GM12878 (cell line): Measurements from ENCODE around the gene AGAP1. TPM values are rescaled to one million over a fixed set of nuclear protein-coding genes. Genes with fewer than 3 reads are reported as not detected.

Experiments used
- ATAC-seq: fragments of 200-7000 bp; cut with Tn5 transposase; 3 replicates; pipeline ENCODE4 v1.9.1; 2020; ENCODE audit warnings: mild to moderate bottlenecking, moderate library complexity
- BruUV-seq: library from RNA; stranded (reverse); fragments of 400-500 nt; replicated peaks from 2 replicates; lab custom pipeline; 2021; lab: Mats Ljungman, UMichigan
- CTCF ChIA-PET: fragments of 300-600 bp; sonication (Branson Sonifier 250); formaldehyde crosslinking; extraction: SDS; loops from one replicate; lab custom pipeline; 2021; ENCODE audit warnings: inconsistent platforms; lab: Yijun Ruan, JAX
- POLR2A ChIA-PET: fragments of 350-600 bp; formaldehyde crosslinking; extraction: SDS; loops from one replicate; lab custom pipeline; 2021; ENCODE audit warnings: inconsistent platforms; lab: Charles Lee
- RAD21 ChIA-PET: fragments of 300-600 bp; sonication (Branson Sonifier 250); formaldehyde crosslinking; loops from one replicate; lab custom pipeline; 2023; ENCODE audit warnings: antibody characterized with exemption; ENCODE audit not compliant: unreplicated experiment; lab: Charles Lee
- SMC1A ChIA-PET: fragments of 300-600 bp; sonication (Branson Sonifier 250); formaldehyde crosslinking; loops from one replicate; lab custom pipeline; 2023; ENCODE audit not compliant: unreplicated experiment, uncharacterized antibody; lab: Charles Lee
- DNase-seq: peaks from one replicate; pipeline ENCODE4 v3.0.0-alpha.2; 2011; ENCODE audit warnings: low read depth, low spot score
- FAIRE-seq: peaks from 3 replicates; lab custom pipeline; 2011; peaks lifted over from hg19 to GRCh38; lab: Jason Lieb, UNC
- H2AFZ ChIP-seq: 2 replicates; pipeline ENCODE4 v1.6.0; 2011; ENCODE audit warnings: low read depth, low read length, control low read depth; ENCODE audit not compliant: control insufficient read depth
- H3K27ac ChIP-seq: 2 replicates; pipeline ENCODE4 v1.5.1; 2011; ENCODE audit warnings: control low read depth; ENCODE audit not compliant: control insufficient read depth, insufficient read depth
- H3K27me3 ChIP-seq, 2 experiments: replicated peaks in 1 of 2; 2 replicates each; pipeline versions ENCODE4 v1.6.0 to v1.6.1; 2011; ENCODE audit warnings: low read length in 1 of 2; ENCODE audit not compliant: control insufficient read depth in 2 of 2, insufficient read depth in 2 of 2
- H3K36me3 ChIP-seq, 2 experiments: 2 replicates each; pipeline ENCODE4 v1.5.1; 2011; ENCODE audit warnings: low read length in 1 of 2; ENCODE audit not compliant: control insufficient read depth in 2 of 2, insufficient read depth in 2 of 2
- H3K4me1 ChIP-seq: 2 replicates; pipeline ENCODE4 v1.6.1; 2011; ENCODE audit warnings: mild to moderate bottlenecking, low read length, moderate library complexity, mixed read lengths; ENCODE audit not compliant: control insufficient read depth, insufficient read depth
- H3K4me2 ChIP-seq: 2 replicates; pipeline ENCODE4 v1.6.0; 2011; ENCODE audit warnings: control low read depth; ENCODE audit not compliant: control insufficient read depth, insufficient read depth
- H3K4me3 ChIP-seq: fragments of 200-600 bp; sonication (generic); 2 replicates; pipeline ENCODE4 v1.5.1; 2016
- H3K79me2 ChIP-seq: 2 replicates; pipeline ENCODE4 v1.6.0; 2011; ENCODE audit warnings: low read length; ENCODE audit not compliant: control insufficient read depth, insufficient read depth
- H3K9ac ChIP-seq: 2 replicates; pipeline ENCODE4 v1.8.0; 2011; ENCODE audit warnings: low read length, control low read depth, mixed read lengths; ENCODE audit not compliant: control insufficient read depth, insufficient read depth
- H3K9me3 ChIP-seq: replicated peaks from 3 replicates; pipeline ENCODE4 v1.5.1; 2011; ENCODE audit warnings: mild to moderate bottlenecking, low read length; ENCODE audit not compliant: control insufficient read depth, insufficient read depth
- H4K20me1 ChIP-seq: 2 replicates; pipeline ENCODE4 v1.6.0; 2011; ENCODE audit not compliant: control insufficient read depth, insufficient read depth
- ATF7 ChIP-seq: fragments of 450-650 bp; IDR thresholded peaks from 2 replicates; pipeline ENCODE4 v1.6.1; 2016; ENCODE audit warnings: low read depth, mild to moderate bottlenecking
- BACH1 ChIP-seq: fragments of 450-650 bp; IDR thresholded peaks from 2 replicates; pipeline ENCODE4 v1.6.1; 2017; ENCODE audit warnings: mild to moderate bottlenecking, borderline replicate concordance
- CEBPB ChIP-seq, 2 experiments: fragments of 150-350 bp in 1 of 2; IDR thresholded peaks; 2 replicates each; pipeline ENCODE4 v1.6.1; 2012 to 2014; ENCODE audit warnings: low read depth in 2 of 2, low read length in 2 of 2, borderline replicate concordance in 1 of 2, inconsistent platforms in 1 of 2
- NFXL1 ChIP-seq: fragments of 450-650 bp; IDR thresholded peaks from 2 replicates; pipeline ENCODE4 v1.6.1; 2017; ENCODE audit warnings: antibody characterized with exemption, mild to moderate bottlenecking, borderline replicate concordance
- POU2F2 ChIP-seq: IDR thresholded peaks from 3 replicates; pipeline ENCODE4 v1.6.1; 2011; ENCODE audit warnings: low read depth, mild to moderate bottlenecking, low read length, borderline replicate concordance
- RAD21 ChIP-seq: IDR thresholded peaks from 2 replicates; pipeline ENCODE4 v1.6.1; 2011; ENCODE audit warnings: mild to moderate bottlenecking, low read depth, low read length, moderate library complexity; ENCODE audit not compliant: insufficient read depth
- RUNX3 ChIP-seq: IDR thresholded peaks from 2 replicates; pipeline ENCODE4 v1.6.1; 2012; ENCODE audit warnings: low read length, inconsistent platforms
- ZZZ3 ChIP-seq: IDR thresholded peaks from 2 replicates; pipeline ENCODE4 v1.6.1; 2011; ENCODE audit warnings: low read depth; ENCODE audit not compliant: control insufficient read depth, insufficient read length
- WGBS: methylation state at CpG from one replicate; pipeline ENCODE4 v1.1.6; 2016; ENCODE audit warnings: low lambda C conversion rate; ENCODE audit not compliant: insufficient replicate concordance, insufficient coverage; ENCODE audit errors: missing lambda C conversion rate; 5-methylcytosine and 5-hydroxymethylcytosine counted together
- in situ Hi-C: fragments of 300-500 bp; cut with MboI; formaldehyde crosslinking; loops from 9 replicates; pipeline ENCODE4 v1.14.3; 2018; ENCODE audit warnings: mixed read lengths
- intact Hi-C: fragments of 100-400 bp; cut with micrococcal nuclease; formaldehyde crosslinking; loops from one replicate; pipeline ENCODE4 v1.14.2; 2022; ENCODE audit not compliant: unreplicated experiment
- polyA plus RNA-seq, 11 experiments: library from polyadenylated mRNA; depleted of rRNA in 4 of 11; unstranded in 6 of 11; stranded (reverse) in 5 of 11; fragments of >200 nt; fragmentation: Nextera tagmentation in 4 of 11; fragmentation: Illumina TruSeq in 1 of 11; extraction: Ambion mirVana in 4 of 11; extraction: Trizol in 1 of 11; gene quantifications; 1 replicate in 1 of 11; 2 replicates in 10 of 11; pipeline versions ENCODE4 v1.2.1 to v1.2.3, GENCODE V29; 2011 to 2016; ENCODE audit warnings: inconsistent platforms in 2 of 11, missing spikeins in 2 of 11, low read depth in 1 of 11
- total RNA-seq, 4 experiments: library from RNA; depleted of rRNA in 3 of 4; stranded (reverse); fragments of >200 nt in 3 of 4; fragmentation: Illumina TruSeq in 1 of 4; extraction: Trizol in 1 of 4; gene quantifications; 2 replicates each; pipeline versions ENCODE4 v1.2.1 to v1.2.3, GENCODE V29; 2013 to 2021
- TF ChIP-seq, protein P1 (sequence below): fragments of 450-650 bp; IDR thresholded peaks from 2 replicates; pipeline ENCODE4 v1.6.1; 2017; ENCODE audit warnings: mild to moderate bottlenecking, moderate library complexity
- TF ChIP-seq, protein P2 (sequence below): fragments of 450-650 bp; IDR thresholded peaks from 2 replicates; pipeline ENCODE4 v1.6.1; 2017; ENCODE audit warnings: low read depth, mild to moderate bottlenecking, moderate library complexity

The AGAP1 gene
- total and polyA plus RNA-seq, 10 of the 15 experiments (the other 5 are each of a cell fraction or from before 2014, with no cell fraction given): 0.05 to 0.15 (median 0.06) TPM; not detected in 7

DNA sequence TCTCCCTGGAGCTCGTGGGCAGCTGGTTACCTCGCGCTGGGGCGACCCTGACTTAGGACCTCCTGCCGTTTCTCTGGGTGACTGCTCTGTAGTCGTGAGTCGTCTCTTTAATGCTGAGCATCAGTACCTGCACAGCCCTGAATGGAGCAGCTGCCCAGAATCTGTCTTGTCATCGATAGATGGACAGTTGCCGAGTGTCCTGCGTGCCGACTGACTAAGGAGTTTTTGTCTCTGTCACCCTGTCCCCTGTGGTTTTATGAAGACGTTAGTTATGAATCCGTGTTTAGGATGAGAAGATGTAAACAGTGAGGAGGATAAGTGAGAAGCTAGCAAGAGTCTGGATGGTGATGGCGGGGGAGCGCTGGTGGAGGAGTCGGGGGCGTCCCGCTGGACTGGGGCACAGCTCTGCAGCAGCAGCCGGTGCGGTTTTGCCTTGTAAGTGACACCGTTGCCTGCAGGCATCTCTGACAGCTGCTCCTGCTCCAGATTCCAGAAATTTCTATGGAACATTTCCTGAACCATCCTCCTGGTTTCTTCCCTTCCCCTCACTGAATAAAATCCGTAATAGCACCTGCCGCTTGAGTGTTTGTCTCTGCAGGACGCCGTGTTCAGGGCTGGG lies 13.3 kb downstream of the AGAP1 start (continued):
- TF ChIP-seq, protein P1, sequence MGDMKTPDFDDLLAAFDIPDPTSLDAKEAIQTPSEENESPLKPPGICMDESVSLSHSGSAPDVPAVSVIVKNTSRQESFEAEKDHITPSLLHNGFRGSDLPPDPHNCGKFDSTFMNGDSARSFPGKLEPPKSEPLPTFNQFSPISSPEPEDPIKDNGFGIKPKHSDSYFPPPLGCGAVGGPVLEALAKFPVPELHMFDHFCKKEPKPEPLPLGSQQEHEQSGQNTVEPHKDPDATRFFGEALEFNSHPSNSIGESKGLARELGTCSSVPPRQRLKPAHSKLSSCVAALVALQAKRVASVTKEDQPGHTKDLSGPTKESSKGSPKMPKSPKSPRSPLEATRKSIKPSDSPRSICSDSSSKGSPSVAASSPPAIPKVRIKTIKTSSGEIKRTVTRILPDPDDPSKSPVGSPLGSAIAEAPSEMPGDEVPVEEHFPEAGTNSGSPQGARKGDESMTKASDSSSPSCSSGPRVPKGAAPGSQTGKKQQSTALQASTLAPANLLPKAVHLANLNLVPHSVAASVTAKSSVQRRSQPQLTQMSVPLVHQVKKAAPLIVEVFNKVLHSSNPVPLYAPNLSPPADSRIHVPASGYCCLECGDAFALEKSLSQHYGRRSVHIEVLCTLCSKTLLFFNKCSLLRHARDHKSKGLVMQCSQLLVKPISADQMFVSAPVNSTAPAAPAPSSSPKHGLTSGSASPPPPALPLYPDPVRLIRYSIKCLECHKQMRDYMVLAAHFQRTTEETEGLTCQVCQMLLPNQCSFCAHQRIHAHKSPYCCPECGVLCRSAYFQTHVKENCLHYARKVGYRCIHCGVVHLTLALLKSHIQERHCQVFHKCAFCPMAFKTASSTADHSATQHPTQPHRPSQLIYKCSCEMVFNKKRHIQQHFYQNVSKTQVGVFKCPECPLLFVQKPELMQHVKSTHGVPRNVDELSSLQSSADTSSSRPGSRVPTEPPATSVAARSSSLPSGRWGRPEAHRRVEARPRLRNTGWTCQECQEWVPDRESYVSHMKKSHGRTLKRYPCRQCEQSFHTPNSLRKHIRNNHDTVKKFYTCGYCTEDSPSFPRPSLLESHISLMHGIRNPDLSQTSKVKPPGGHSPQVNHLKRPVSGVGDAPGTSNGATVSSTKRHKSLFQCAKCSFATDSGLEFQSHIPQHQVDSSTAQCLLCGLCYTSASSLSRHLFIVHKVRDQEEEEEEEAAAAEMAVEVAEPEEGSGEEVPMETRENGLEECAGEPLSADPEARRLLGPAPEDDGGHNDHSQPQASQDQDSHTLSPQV: no peak
- TF ChIP-seq BACH1 (no peak), POU2F2 (no peak), ZZZ3 (no peak), RAD21 (no peak)

DNA sequence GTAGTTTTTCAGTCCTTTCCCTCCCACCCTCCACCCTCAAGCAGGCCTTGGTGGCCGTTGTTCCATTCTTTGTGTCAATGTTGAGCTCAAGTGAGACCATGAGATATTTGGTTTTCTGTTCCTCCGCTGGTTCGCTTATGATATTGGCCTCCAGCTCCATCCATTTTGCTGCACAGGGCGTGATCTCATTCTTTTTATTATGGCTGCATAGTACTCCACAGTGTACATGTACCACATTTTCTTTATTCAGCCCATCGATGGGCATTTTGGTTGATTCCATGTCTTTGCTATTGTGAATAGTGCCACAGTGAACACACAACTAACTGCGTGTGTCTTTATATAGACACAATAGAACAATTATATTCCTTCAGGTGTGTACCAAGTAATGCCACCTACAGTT lies 14.1 kb downstream of the AGAP1 start:
- intact Hi-C loops: no loop called here
- no peak overlapping the region for H3K4me2 ChIP-seq
- no peaks in the 10 kb centered on the region for H3K4me1 ChIP-seq
- SMC1A ChIA-PET: no interaction called here
- no peak for FAIRE-seq
- no peak overlapping the region for H3K9ac ChIP-seq
- H3K27ac ChIP-seq: no peak overlapping the region
- no peak overlapping the region for H3K4me3 ChIP-seq
- RAD21 ChIA-PET: no interaction called here
- DNase-seq: no peak
- no peak for ATAC-seq
- H3K79me2 ChIP-seq: no peaks in the 10 kb centered on the region
- no peak overlapping the region for H2AFZ ChIP-seq
- CTCF ChIA-PET: no interaction called here
- TF ChIP-seq RUNX3: no peak
- TF ChIP-seq CEBPB (IDR thresholded peaks at IDR 0.05; ENCODE audit: borderline replicate concordance in 1 of 2, low read depth in 2 of 2, low read length in 2 of 2): no peak
- no peak for TF ChIP-seq NFXL1
- TF ChIP-seq ATF7: no peak
- TF ChIP-seq, protein P2, sequence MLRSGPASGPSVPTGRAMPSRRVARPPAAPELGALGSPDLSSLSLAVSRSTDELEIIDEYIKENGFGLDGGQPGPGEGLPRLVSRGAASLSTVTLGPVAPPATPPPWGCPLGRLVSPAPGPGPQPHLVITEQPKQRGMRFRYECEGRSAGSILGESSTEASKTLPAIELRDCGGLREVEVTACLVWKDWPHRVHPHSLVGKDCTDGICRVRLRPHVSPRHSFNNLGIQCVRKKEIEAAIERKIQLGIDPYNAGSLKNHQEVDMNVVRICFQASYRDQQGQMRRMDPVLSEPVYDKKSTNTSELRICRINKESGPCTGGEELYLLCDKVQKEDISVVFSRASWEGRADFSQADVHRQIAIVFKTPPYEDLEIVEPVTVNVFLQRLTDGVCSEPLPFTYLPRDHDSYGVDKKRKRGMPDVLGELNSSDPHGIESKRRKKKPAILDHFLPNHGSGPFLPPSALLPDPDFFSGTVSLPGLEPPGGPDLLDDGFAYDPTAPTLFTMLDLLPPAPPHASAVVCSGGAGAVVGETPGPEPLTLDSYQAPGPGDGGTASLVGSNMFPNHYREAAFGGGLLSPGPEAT: no peak
- no peaks in the 10 kb centered on the region for H3K27me3 ChIP-seq
- 48% methylated on average over 6 of the region's 6 CpGs for WGBS
- BruUV-seq: no TSS peak
- no peaks in the 10 kb centered on the region for H4K20me1 ChIP-seq
- no peaks in the 10 kb centered on the region for H3K9me3 ChIP-seq
- POLR2A ChIA-PET: no interaction called here
- in situ Hi-C loops: no loop called here
- no peaks in the 10 kb centered on the region for H3K36me3 ChIP-seq
